LHCN-M2 (cell line): ENCODE measurements around the gene CHD2. TPM values are rescaled to one million over a fixed set of nuclear protein-coding genes. Genes with fewer than 3 reads are reported as not detected.

Experiments used
- DNase-seq: peaks from one replicate; pipeline ENCODE4 v3.0.0-alpha.2; 2012; ENCODE audit warnings: low read depth
- total RNA-seq: library from RNA; depleted of rRNA; stranded (reverse); fragments of >200 nt; gene quantifications from 2 replicates; pipeline ENCODE4 v1.2.3, GENCODE V29; 2014

Gene CHD2
- total RNA-seq, 1 experiment from 2014 or later: 28.6 TPM

DNA sequence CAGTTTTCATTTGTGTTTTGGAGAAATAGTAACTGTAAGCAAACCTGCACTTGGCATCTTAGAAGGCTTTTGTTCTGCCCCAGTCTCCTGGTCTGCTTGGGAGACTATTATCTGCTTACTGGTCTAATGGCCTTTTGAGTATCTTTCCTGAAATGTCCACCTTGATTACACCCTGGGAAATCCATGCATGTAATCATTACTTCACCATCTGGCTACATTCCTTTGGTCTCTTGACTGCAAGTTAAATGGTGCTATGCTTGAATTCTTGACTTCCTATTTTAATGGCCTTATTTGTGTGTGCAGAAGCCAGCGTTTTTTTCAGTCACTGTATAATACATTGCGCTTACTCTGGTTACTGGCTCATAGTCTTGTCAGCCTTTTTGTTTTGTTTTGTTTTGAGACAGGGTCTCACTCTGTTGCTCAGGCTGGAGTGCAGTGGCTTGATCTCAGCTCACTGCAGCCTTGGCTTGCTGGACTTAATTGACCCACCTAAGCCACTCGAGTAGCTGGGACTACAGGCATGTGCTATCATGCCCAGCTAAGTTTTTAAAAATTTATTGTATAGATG is 30.0 kb downstream of the CHD2 start:
- no peak for DNase-seq

DNA sequence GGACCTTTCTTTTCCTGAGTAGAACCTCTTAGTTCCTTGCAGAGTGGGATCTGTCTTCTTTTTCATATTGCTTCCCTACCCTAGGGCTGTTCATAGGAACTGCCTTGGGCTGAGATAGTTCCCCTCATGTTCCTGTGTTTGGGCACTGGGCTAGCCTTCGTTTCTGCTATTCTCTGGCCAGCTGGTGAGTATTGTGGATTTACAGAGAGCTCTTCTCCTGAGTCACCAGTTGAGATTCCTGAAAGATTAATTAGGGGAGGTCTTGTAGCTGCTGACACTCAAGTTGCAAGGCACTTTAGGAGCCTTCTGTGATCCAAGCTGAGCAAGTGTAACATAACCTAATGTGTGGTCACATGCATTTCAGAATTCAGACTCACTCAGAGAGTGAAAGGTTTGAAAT is 30.7 kb downstream of the CHD2 start:
- peak; percentile 96 for DNase-seq

DNA sequence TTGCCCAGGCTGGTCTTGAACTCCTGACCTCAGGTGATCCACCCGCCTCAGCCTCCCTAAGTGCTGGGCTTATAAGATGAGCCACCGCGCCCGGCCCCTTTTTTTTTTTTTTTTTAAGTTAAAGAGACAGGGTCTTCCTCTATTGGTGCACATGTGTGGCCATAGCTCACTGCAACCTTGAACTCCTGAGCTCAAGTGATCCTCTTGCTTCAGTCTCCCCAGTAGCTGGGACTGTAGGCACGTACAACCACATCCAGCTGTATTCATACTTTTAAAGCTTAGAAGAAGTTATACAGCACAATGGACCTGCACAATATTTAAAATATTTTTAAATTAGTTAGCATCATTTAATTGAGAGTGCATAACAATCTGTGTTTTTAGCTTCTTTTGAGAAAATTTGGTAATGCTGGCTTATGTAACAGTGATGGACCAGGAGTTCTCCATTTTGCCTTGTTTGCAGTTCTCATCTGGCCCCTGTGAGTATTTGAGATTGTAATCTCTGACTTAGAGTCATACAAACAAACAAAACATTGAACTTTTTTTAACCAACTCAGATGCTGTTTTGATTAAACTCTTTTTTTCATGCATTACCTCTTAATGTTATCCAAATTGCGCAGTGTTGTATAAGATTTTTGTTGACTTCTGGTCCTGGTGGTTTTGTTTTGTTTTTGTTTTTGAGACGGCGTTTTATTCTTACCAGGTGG is 33.0 kb downstream of the CHD2 start:
- DNase-seq: no peak

DNA sequence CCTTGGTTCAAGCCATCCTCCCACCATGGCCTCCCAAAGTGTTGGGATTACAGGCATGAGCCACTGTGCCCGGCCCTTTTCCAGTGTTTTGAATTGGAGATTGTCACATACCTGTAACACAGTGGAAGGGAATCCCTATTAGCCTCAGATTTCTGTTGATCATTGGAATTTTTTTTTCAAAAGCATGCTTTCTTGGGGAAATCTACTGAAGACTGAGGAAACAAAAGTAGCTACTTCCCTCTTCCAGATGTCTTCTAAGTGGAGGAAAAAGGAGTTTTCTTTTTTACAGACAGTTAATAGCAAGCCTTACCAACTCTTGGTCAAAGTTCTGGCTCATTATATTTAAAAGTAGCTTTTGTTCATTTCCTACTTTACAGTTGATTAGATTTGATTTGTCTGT is 33.7 kb downstream of the CHD2 start:
- DNase-seq: no peak

DNA sequence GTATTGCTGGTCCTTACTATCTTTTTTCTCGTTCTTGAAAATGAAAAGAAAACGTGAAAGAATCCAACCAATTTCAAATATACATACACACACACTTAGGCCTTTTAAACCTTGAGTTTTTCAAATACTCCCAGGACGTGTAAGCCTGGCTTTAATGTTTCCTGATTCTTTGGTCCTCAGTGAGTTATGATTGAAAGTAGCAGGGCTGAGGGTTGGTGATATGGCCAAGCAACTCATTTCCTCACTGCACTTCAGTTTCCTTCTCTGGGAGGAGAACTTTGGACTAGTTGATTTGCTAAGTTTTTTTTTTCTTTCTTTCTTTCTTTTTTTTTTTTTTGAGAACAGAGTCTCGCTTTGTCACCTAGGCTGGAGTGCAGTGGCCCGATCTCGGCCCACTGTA is 34.6 kb downstream of the CHD2 start:
- no peak for DNase-seq

DNA sequence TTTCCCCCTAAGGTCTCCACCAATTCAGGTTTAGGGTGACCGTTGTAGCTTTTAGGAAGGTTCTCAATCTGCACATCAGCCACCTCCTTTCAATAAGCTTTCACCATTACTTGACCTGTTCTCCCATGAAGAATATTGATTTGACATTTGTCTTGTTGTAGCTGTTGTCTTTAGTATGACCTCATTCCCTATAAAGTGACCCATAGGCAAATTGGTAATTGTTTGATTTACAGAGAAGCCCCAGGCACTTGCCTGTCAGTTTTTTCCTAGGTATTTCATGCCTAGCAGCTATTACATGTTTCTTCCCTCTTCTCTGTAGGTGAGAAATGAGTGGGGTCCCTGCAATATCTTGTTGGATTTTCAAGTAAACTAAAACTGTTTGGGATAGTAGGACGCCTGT is 36.0 kb downstream of the CHD2 start:
- DNase-seq: no peak

DNA sequence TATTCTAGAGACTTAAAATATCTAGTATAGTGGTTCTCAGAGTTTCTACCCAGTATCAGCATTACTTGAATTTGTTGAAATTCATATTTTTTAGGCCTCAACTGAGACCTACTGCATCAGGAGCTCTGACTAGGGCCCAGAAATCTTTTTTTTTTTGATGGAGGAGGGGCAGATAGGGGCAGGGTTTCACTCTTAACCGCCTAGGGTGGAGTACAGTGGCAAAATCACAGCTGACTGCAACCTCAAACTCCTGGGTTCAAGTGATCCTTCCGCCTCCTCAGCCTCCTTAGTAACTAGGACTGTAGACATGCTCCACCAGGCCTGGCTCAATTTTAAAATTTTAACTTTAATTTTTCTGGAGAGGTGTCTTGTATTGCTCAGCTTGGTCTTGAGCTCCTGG is 36.6 kb downstream of the CHD2 start:
- no peak for DNase-seq

DNA sequence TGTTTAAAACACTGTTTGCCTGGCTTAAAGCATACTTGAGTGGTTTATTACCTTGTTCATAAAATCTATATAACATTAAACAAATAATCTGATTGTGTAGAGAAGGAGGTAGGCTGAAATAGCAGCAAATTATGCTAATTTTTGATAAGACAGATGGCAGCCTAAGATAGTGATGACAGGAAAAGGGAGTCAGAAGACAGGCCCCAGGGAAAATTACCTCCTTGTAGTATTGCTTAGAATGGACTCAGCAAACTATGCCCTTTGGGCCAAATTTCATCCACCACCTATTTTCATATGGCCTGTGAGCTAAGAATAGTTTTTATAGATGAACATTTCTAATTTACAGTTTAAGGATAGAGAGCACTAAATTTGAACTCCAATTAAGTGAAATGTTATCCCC is 37.8 kb downstream of the CHD2 start:
- no peak for DNase-seq

DNA sequence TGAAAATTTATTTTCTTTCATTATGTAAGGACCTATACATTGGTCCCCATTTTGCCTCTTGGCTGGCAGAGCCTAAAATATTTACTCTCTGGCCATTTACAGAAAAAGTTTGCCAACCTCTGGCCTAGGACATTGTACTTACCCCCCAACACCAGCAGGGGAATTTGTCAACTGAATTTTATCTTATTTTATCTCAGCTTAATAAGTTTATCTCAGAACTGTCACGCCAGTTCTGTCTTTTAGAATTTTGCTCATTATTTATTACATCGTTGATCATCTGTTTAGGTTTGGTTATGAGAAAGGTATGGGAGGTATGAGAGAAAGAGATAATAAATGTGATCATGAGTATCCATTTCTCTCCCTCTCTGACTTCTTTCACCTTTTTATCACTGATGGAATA is 38.3 kb downstream of the CHD2 start:
- no peak for DNase-seq

DNA sequence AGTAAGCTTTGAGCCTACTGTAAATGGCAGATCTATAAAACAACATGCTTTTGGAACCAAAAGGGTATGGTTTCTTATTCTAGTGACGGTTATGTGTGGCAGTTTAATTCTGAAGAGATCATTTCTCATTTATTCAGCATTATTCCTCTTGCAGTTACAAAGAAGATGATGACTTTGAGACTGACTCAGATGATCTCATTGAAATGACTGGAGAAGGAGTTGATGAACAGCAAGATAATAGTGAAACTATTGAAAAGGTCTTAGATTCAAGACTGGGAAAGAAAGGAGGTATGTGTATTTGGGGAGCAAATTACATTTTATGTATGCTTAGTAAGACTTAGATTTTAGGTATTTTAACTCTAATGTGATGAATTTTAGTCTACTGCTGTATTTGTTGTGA is 41.5 kb downstream of the CHD2 start:
- no peak for DNase-seq

DNA sequence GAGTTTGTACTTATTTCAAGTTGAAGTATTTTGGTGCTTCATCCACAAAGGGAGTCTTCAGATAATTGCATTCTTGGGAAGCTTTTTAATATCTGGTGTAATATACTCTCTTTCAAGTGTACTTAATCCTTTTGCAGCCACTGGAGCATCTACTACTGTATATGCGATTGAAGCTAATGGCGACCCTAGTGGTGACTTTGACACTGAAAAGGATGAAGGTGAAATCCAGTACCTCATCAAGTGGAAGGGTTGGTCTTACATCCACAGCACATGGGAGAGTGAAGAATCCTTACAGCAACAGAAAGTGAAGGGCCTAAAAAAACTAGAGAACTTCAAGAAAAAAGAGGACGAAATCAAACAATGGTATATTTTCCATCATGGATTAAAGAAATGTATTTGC is 42.6 kb downstream of the CHD2 start:
- no peak for DNase-seq

DNA sequence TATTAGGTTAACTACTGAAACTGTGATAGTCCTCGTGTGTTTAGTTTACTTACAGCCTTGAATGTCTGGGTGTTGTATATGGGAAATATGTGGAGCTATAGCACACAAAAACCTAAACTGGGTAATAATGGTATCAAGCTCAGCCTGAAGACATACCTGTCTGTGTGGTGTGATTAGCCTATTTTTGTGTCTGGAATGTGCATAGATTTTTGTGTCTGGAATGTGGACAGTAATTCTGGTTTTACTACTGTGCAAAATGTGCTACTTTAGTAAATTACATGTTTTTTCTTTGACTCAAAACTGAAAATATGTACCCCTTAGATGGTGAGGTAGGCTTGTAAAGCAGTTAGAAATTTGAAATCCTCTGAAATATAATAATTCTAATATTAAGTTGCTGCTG is 43.5 kb downstream of the CHD2 start:
- DNase-seq: no peak

DNA sequence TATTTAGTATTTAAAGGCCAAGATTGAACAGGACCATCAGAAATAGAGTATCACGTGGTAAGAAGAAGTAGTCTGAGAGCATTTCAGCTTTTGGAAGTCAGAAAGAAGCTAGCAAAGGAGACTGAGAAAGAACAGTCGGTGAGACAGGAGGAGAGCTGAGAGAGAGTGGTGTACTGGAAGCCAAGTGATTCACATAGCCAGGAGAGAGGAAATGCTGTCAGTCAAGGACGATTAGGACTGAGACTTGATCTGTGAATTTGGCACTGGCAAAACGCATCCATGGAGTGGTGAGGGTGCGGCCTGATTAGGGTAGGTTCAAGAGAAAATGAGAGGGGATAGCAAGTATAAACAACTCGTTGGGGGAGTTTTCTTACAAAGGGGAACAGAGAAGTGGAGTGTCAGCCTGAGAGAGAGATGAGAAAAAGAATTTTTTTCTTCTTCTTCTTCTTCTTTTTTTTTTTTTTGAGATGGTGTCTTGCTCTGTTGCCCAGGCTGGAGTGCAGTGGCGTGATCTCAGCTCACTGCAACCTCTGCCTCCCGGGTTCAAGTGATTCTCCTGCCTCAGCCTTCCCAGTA is 44.9 kb downstream of the CHD2 start:
- no peak for DNase-seq

DNA sequence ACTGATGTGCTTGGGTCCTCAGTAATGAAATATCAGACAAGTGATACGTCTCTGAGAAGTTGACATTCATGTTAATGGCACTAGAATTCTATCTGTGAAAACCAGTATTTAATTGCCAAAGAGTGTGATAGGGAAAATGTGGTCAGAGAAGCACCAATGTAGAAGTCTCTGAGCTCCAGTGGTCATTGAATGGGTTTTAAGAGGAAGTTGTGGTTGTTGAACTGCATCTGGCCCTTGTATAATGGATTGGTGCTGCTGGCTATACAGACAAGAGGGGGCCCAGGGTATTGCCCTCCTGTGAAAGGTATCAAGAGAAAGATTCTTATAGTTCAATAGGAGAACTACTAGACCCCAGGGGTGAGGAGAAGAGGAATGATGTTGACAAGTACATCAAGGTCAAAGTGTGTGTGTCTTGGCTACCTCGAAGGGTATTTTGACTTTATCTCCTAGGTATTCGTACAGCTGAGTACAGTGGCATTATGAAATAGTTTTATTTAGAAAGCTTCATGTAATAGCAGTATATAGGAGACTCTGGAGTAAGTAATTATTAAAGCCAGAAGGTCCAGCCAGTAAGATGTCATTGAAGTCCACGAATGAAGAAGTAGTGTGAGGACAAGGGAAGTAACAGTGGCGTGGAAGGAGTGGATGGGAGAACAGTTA is 47.1 kb downstream of the CHD2 start:
- DNase-seq: no peak

DNA sequence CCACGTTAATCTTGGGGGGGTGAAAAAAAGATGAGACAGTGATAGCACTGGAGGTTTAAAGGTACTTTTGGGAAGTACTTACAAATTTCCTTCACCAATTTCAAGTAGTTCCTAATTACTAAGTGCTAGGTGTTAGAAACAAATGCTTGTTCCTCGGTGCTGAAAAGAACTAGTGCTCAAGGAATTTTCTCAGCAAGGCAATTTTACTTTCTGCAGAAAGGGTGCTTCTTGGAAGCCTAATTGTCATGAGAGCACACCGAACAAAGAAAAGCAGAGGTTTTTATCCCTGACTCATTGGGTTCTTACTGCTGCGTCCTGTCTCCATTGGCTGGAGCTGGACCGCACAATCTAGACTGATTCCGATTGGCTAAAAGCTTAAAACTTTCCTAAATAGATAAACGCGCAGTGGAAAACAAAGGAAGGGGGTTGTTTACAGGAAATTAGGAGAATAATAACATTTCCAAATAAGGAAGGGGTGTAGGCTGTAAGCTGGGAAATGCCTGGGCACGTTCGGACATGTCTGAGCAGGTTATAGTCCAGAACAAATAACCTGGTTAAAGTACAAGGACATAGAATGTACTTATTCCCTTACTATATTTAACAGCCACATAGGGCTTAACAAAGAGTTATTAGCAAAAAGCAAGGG is 49.6 kb downstream of the CHD2 start:
- peak; percentile 21 for DNase-seq

DNA sequence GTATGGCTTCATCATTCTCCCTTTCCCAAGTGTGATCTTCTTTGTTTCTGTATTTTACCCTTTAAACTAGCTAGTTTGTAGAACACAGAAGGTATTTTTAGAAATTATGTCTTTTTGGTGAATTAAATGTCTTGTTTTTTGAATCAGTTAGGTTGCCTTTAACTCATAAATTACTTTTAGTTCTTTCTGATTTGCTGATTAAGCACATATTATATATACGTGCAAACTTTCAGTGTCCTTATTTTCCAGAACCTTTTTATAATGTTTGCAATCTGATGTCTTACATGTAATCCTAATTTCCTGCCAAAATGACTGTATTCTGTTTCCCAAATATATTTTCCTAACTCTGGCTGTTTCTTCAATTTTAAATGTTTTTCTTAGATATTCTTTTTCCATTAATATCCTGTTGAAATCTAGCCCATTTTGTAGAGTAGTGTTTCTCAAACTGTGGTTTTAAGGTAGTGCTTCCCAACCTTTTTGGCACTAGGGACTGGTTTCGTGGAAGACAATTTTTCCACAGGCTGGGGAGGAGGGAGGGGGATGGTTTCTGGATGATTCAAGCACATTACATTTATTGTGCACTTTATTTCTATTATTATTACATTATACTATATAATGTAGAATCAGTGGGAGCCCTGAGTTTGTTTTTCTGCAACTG is 51.8 kb downstream of the CHD2 start:
- DNase-seq: no peak

DNA sequence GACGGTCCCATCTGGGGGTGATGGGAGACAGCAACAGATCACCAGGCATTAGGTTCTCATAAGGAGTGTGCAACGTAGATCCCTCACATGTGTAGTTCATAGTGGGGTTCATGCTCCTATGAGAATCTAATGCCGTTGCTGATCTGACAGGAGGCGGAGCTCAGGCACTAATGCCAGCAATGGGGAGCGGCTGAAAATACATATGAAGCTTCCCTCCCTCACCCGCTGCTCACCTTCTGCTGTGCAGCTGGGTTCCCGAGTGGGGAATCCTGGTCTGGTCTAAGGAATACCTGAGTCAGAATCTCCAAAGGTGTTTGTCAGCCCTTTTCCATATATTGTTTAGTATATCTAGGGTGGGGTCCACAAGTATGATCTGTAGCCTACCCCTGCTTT is 52.3 kb downstream of the CHD2 start:
- DNase-seq: no peak

DNA sequence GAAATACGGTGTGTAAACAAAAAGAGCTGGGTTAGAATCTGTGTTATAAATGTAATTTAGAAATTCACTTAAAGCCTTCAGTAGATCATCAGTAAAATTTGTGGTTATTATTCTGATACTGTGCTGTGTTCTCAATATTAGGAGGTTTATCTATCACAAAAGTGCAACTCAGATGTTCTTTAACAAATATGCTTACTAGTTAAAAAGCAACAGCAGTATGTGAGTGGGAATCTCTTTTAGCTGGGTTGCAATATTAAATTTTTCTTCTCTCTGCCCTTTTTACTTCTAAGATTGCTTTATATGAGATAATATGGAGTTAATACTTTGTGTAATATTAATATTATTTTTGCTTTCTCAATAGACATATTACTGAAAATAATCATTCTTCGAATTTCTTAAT is 53.4 kb downstream of the CHD2 start:
- no peak for DNase-seq

DNA sequence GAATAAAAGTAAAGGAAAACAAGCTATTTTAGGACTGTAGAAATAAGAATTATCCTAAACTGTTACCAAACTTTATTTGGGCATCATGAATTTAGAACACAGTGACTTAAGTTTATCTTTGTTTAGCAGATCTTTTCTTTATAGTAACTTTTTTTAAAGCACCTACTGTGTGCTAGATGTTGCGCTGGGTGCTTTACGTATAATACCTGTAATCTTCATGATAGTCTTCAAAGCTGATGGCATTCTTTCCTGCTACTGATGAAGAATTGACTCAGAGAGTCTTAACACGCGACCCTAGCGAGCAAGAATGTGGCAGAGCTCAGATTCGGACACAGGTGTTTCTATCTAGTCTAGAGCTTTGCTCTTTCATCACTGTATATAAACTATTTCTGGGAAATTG is 53.9 kb downstream of the CHD2 start:
- DNase-seq: no peak

DNA sequence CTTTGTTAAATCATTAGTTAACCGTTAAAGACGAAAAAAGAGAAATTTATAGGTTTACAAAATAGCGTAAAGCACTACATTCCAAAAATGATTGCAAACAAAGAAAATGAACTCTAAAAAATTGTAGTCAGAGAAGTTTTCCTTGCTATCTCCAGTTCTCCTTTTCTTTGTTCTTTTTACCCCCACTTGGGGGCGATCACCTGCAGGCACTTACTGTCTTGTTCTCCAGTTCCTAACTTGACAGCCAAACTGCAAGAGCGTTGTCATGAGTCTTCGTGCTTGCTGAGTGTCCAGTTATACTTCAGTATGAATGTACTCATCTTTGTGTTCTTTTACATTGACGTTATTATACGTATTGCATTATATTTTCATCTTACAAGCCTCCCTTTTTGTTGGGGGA is 54.5 kb downstream of the CHD2 start:
- DNase-seq: peak; percentile 44

DNA sequence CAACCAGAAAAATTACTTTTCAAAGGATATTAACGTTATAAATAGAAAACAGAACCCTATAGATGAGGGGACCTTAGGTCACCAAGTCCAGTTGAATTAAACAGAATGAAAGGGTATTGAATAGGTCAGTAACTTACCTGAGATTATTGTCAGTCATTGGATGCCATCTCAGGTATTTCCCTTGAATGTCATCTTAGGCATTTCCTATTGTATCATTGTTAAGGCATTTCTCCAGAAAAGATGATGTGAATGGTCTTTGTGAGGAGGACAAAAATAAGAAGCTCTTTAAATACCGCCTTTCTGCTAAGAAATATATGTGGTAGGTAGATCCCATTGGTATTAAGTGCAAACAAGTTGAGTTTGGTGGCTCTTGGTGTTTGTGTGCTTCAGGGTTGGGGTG is 55.6 kb downstream of the CHD2 start:
- no peak for DNase-seq

DNA sequence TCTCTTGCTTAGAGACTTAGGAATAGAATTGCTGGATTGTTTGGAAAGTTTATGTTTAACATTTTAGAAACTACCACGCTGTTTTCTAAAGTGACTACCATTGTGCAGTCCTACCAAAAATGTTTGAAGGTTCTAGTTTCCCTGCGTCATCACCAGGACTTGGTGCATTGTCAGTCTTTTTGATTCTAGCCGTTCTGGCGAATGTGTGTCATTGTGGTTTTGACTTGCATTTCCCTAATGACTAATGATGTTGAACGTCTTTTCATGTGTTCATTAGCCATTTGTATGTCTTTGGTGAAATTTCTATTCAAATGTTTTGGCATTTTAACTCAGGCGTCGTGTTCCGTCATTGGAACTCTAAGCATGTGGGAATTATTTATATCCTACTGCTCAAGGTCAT is 58.0 kb downstream of the CHD2 start:
- DNase-seq: peak; percentile 34
